Measurements from ENCODE around the gene KIR3DL2. TPM values are rescaled to one million over a fixed set of nuclear protein-coding genes. Genes with fewer than 3 reads are reported as not detected.
"Not testable (repeated sequence)": the region's sequence is repeated elsewhere in the genome, so short reads cannot be mapped to it uniquely, and the experiment has no call there.

KIR3DL2 gene
- polyA plus RNA-seq, 1 donor, result not detected

- H3K9me3 ChIP-seq (ENCODE audit: control insufficient read depth, low read depth, low read length); H3K4me1 ChIP-seq (ENCODE audit: control insufficient read depth, insufficient read depth, low read length); H3K4me3 ChIP-seq (ENCODE audit: low read length); H3K27ac ChIP-seq (ENCODE audit: low read length); H3K36me3 ChIP-seq (ENCODE audit: control insufficient read depth, insufficient read depth, low read length); DNase-seq; H3K27me3 ChIP-seq (ENCODE audit: control insufficient read depth, insufficient read depth, low read length): not testable (repeated sequence)
- no CpG with 5 or more reads among the region's 5 CpGs for WGBS (ENCODE audit: insufficient coverage, low lambda C conversion rate)
These were observed 57.7 kb downstream of the KIR3DL2 start for GRCh38 chr19:54907899-54908298.

Other genes starting within 250 kb of the KIR3DL2 start
- gene LILRB1, start 220.0 kb upstream of the KIR3DL2 start, polyA plus RNA-seq, result 3.2 TPM
- 2.2 TPM for gene LILRB4, start 187.5 kb upstream of the KIR3DL2 start, polyA plus RNA-seq
- gene KIR3DL3, start 126.0 kb upstream of the KIR3DL2 start, polyA plus RNA-seq, result not detected
- gene KIR2DL3, start 111.9 kb upstream of the KIR3DL2 start, polyA plus RNA-seq, result 0.27 TPM
- gene KIR2DL1, start 80.7 kb upstream of the KIR3DL2 start, polyA plus RNA-seq, result 0.27 TPM
- 0.94 TPM for gene KIR2DL4, start 46.8 kb upstream of the KIR3DL2 start, polyA plus RNA-seq
- 0.15 TPM for gene KIR3DL1, start 34.0 kb upstream of the KIR3DL2 start, polyA plus RNA-seq
- gene KIR2DS4, start 17.8 kb upstream of the KIR3DL2 start, polyA plus RNA-seq, result 0.30 TPM
- gene FCAR, start 23.8 kb downstream of the KIR3DL2 start, polyA plus RNA-seq, result not detected
- 1.1 TPM for gene NCR1, start 55.7 kb downstream of the KIR3DL2 start, polyA plus RNA-seq
- not detected for gene NLRP7, start 97.1 kb downstream of the KIR3DL2 start, polyA plus RNA-seq
- 12.6 TPM for gene NLRP2, start 115.9 kb downstream of the KIR3DL2 start, polyA plus RNA-seq
- gene GP6, start 187.8 kb downstream of the KIR3DL2 start, polyA plus RNA-seq, result 0.13 TPM
- gene RDH13, start 212.7 kb downstream of the KIR3DL2 start, polyA plus RNA-seq, result 19.9 TPM
- 20.9 TPM for gene EPS8L1, start 225.4 kb downstream of the KIR3DL2 start, polyA plus RNA-seq